A549 treated with ZK216348 at 1 μM for 4 hours (cell line): ENCODE results near the gene CAMTA2. TPM values are rescaled to one million over a fixed set of nuclear protein-coding genes. Genes with fewer than 3 reads are reported as not detected.

Experiments used
- total RNA-seq: library from RNA; stranded (reverse); fragments of 200-300 nt; extraction: Qiagen RNA extraction; gene quantifications from 5 replicates; pipeline ENCODE4 v1.2.3, GENCODE V29; 2022; ENCODE audit warnings: low read depth

The CAMTA2 gene
- 24.5 to 43.4 TPM (median 34.9 TPM) in 5 replicates for total RNA-seq

DNA sequence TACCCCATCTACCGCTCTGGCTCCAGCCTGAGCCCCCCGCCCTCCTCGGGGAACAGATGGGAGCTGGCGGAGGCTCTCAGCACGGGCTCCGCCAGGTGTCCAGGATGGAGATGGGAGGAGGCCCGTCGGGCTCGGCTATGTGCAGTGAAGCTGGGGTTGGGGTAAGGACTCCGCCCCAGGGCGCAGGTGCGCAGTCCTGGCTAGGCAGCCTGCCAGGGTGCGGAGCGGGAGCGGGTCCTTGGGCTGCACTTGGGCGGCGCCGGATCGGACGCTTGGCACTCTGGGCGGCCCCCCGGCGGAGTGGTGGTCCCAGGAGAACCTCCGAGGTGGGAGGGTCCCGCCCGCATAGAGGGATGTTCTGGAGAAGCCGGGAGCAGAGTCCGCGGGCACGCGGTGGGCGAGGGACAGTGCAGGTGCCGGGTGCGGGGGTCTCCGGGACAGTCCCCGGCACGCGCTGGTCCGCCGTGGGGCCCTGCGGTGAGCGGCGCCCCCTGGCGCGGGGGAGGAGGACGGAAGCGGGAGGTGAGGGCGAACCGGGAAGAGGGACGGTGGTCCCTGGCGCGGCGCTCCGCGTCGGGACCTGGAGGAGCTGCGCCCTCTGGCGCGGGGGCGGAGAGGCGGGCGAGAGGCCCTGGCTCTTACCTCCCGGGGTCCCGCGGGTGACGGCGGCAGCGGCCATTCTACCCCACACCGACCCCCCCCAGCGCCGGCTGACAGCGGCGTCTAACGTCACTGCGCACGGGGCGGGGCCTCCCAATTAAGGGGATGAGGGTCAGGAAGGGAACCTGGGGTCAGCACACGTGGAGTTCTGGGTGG lies at the start of gene CAMTA2:
CAMTA2 (minus strand) TSS at position 725 of the 816 bp plus-strand sequence. CDS start 1,453 bp downstream, outside the sequence.

DNA sequence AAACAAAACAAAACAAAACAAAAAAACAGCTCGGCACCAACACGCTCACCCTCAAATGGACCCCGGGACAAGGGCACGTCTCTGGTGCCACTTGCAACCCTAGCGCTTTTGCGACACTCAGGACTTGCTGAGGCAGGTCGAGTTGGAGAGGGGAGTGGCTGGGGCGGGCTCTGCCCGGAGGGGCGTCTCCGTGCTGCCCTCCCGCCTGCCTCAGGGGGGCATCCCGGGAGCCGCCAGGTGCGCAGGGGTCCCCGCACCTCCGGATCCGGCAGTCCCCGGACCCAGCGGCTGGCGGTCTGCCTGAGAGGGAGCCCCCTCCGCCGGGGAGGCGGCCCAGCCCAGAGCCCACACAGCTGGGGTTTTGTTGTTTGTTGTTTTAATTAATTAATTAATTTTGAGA lies 47.8 kb upstream of the CAMTA2 start, which contains the start of gene SLC52A1:
SLC52A1 (minus strand) TSS at position 112 of the 400 bp plus-strand sequence. CDS start 820 bp downstream, outside the sequence.

DNA sequence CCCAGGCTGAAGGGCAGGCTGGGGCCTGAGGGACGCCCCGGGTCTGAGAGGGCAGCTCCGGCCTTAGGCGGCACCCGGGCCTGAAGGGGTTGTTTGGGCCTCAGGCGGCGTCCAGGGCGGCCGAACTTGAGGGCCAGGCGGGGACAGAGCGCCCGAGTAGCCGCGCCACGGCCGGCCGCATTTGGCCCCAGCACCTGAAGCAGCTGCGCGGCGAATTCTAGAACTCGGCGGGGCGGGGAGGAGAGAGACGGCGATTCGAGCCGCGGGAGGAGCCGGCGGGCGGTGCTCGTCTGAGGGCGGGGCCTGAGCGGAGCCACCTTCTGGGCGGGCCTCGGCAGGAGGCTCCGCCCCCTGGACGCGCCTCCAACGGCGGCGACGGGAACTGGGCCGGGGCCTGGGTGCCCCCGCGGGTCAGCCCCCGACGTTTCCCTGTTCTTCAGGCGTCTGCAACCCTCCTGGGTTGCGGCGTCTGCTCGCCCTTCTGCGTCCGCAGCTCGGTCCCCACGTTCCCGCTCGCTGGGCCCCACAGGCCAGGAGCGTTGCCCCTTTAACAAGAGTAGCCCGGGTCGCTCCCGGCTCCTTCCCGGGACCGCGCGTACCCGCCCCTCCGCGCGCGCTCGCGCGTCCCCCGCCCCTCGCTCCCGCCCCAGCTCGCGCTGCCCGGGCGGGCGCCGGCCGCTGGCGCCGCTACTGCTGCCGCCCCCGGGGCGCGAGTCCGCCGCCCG lies 10.0 kb upstream of the CAMTA2 start, which contains the start of the genes INCA1 and KIF1C:
INCA1 (minus strand) TSS at position 221 of the 725 bp plus-strand sequence. CDS start 3,085 bp downstream, outside the sequence.
KIF1C (plus strand) TSS at position 649 of the 725 bp plus-strand sequence. CDS start 2,297 bp downstream, outside the sequence.

GRCh38 chr17:4967539-4968485 lies 19.7 kb downstream of the CAMTA2 start, which contains the start of gene SPAG7:
TSS of gene SPAG7 (minus strand) at chr17:4967817. CDS start at chr17:4967804, 13 bp downstream.

GRCh38 chr17:4950746-4951204 lies 36.7 kb downstream of the CAMTA2 start, which contains the start of gene ENO3:
TSS of gene ENO3 (plus strand) at chr17:4951119. CDS start at chr17:4951830, 711 bp downstream.

DNA sequence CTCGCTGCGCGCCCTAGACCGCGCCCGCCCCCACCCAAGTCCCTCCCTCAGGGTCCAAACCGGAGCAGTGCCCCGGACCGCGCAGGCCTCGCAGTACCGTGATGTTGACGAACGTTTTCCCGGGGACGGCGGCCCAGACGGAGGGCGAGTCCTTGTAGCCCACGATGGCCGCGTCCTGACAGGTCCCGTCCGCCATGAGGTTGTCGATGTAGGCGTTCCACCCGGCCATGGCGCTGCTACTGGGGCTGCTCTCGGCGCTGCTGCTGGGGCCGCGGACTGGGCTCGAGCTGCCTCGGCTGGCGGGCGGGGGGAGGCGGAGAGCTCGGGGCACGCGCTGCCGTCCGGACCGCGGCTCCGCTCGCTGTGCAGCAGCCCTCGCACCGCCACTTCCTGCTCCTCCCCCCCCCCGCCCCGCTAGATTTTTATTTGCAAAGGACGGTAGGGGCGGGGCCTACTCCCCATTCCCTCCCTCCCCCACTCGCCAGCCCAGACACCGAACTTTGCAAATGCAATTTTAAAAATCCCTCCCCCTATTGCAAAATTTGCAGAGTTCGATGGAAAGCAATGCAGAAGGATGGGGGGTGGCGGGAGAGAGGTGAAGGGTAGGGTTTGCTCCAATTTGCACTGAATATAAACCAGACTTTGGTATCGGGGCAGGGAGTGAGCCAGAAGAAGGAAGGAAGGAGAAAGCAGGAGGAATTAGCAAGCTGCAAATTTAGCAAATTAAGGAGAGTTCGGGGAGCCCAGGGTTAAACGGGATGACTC lies 39.1 kb downstream of the CAMTA2 start, which contains the start of gene PFN1:
PFN1 (minus strand) TSS at position 365 of the 765 bp plus-strand sequence; CDS start at position 229, 136 bp downstream.

GRCh38 chr17:4939796-4940554 lies 47.5 kb downstream of the CAMTA2 start, which contains the start of the genes RNF167 and SLC25A11:
TSS of gene RNF167 (plus strand) at chr17:4940268. CDS start at chr17:4940910, 642 bp downstream.
TSS of gene SLC25A11 (minus strand) at chr17:4940046. CDS start at chr17:4939910, 136 bp downstream.

GRCh38 chr17:4931963-4932362 lies 55.5 kb downstream of the CAMTA2 start, which contains the start of gene GP1BA:
TSS of gene GP1BA (plus strand) at chr17:4932277. CDS start at chr17:4932605, 328 bp downstream.

Other genes starting within 250 kb of the CAMTA2 start
- 0.41 to 0.65 TPM (median 0.52 TPM) in 5 replicates for gene ZMYND15, start 247.8 kb downstream of the CAMTA2 start, total RNA-seq
- gene CXCL16, start 247.7 kb downstream of the CAMTA2 start, total RNA-seq = 11.6 to 20.8 TPM (median 17.1 TPM) in 5 replicates
- gene TM4SF5, start 215.8 kb downstream of the CAMTA2 start, total RNA-seq = 0.44 to 1.2 TPM (median 0.78 TPM) in 5 replicates
- gene VMO1, start 201.3 kb downstream of the CAMTA2 start, total RNA-seq = 0.94 to 1.7 TPM (median 1.5 TPM) in 4 of 5 replicates, not detected in the other
- gene GLTPD2, start 198.7 kb downstream of the CAMTA2 start, total RNA-seq = not detected in 5 replicates
- 391 to 521 TPM (median 476 TPM) in 5 replicates for gene PSMB6, start 191.5 kb downstream of the CAMTA2 start, total RNA-seq
- 17.2 to 31.6 TPM (median 24.7 TPM) in 5 replicates for gene PLD2, start 180.5 kb downstream of the CAMTA2 start, total RNA-seq
- 39.9 to 69.8 TPM (median 63.0 TPM) in 5 replicates for gene MINK1, start 154.3 kb downstream of the CAMTA2 start, total RNA-seq
- gene C17orf107, start 88.1 kb downstream of the CAMTA2 start, total RNA-seq = 0.13 to 0.41 TPM (median 0.36 TPM) in 5 replicates
- gene CHRNE, start 84.6 kb downstream of the CAMTA2 start, total RNA-seq = 0.06 to 0.22 TPM (median 0.09 TPM) in 3 of 5 replicates, not detected in the others
- gene GP1BA, start 55.4 kb downstream of the CAMTA2 start, total RNA-seq = not detected in 5 replicates
- gene SLC25A11, start 47.6 kb downstream of the CAMTA2 start, total RNA-seq = 48.3 to 76.4 TPM (median 71.9 TPM) in 5 replicates
- 100 to 159 TPM (median 135 TPM) in 5 replicates for gene RNF167, start 47.4 kb downstream of the CAMTA2 start, total RNA-seq
- gene PFN1, start 39.1 kb downstream of the CAMTA2 start, total RNA-seq = 2,069 to 3,159 TPM (median 3,031 TPM) in 5 replicates
- 41.5 to 63.2 TPM (median 48.4 TPM) in 5 replicates for gene ENO3, start 36.6 kb downstream of the CAMTA2 start, total RNA-seq
- 71.7 to 94.4 TPM (median 78.1 TPM) in 5 replicates for gene SPAG7, start 19.9 kb downstream of the CAMTA2 start, total RNA-seq
- 1.1 to 2.4 TPM (median 1.5 TPM) in 5 replicates for gene INCA1, start 9.8 kb upstream of the CAMTA2 start, total RNA-seq
- gene KIF1C, start 10.3 kb upstream of the CAMTA2 start, total RNA-seq = 95.3 to 132 TPM (median 116 TPM) in 5 replicates
- 0.33 to 1.1 TPM (median 0.75 TPM) in 5 replicates for gene SLC52A1, start 47.8 kb upstream of the CAMTA2 start, total RNA-seq
- 0.81 to 1.5 TPM (median 1.0 TPM) in 5 replicates for gene ZFP3, start 90.8 kb upstream of the CAMTA2 start, total RNA-seq
- gene ZNF232, start 124.2 kb upstream of the CAMTA2 start, total RNA-seq = 3.7 to 4.8 TPM (median 4.4 TPM) in 5 replicates
- gene USP6, start 128.4 kb upstream of the CAMTA2 start, total RNA-seq = 0.04 to 0.07 TPM (median 0.04 TPM) in 3 of 5 replicates, not detected in the others
- 1.3 to 2.5 TPM (median 1.5 TPM) in 5 replicates for gene ZNF594, start 204.2 kb upstream of the CAMTA2 start, total RNA-seq
- gene SCIMP, start 247.2 kb upstream of the CAMTA2 start, total RNA-seq = not detected in 5 replicates